HG02943 (cell line): Measurements from ENCODE around the gene SYT9.
A peak's percentile ranks its signal among the peaks of the same experiment; 100 is the strongest.

Source experiments
- ATAC-seq: cut with Tn5 transposase; IDR thresholded peaks from one replicate; pipeline ENCODE4 v1.9.1; 2021; ENCODE audit warnings: mild to moderate bottlenecking, low read depth, moderate library complexity; ENCODE audit not compliant: unreplicated experiment

The SYT9 gene

GRCh38 chr11:7454854-7455253 lies 203.2 kb downstream of the SYT9 start:
- ATAC-seq: no peak

DNA sequence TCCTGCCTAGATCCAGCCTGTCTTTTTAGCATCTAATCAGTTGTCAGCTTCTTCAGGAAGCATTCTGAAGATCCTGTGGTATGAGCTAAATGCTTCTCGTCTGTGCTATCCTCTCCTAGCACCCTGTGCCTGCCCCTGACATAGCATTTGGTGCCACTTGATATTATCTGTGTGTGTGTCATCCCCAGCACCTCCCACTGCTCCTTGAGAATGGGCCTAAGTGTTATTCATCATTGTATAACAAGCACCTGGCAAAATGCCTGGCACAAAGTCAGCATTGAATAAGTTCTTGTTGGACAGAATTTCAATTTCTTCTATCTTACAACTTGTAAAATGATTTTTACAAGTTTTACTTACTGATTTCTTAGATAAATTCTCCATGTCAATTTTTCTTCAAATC lies 205.5 kb downstream of the SYT9 start:
- no peak for ATAC-seq

DNA sequence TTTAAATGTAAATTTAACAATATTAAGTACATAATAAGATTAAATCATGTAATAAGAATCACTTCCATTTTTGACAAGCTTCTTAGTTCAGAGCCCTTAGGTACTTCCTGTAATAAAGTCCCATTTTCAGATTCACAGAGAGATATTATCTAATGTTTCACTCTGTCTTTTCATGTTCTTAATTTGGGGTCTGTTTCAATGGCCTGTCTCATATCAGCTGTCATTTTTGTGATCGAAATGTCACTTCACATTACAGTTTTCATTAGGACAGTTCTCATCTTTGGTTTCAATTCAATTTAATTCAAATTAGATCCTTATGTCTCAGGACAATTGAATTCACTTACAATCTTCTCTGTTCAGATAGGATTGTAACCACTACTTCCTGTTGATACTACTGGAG lies 211.0 kb downstream of the SYT9 start:
- ATAC-seq: no peak

DNA sequence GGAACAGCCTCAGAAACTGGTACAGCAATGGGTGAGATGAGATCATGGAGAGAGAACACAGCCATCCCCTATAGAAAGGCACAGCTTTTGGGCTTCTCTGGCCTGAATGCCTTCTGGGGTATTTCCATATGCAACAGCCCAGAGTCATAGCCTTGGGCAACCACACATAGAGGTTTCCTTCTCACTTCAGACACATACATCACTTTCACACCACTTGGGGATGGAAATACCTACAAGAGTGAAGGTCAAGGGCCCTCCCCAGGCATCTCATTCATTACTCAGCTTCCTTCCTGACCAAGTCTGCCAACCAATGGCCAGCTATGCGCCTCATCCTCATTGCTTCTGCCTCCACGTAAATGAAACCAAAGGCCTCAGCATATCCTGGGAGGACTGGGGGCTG lies 215.9 kb downstream of the SYT9 start:
- ATAC-seq: no peak

DNA sequence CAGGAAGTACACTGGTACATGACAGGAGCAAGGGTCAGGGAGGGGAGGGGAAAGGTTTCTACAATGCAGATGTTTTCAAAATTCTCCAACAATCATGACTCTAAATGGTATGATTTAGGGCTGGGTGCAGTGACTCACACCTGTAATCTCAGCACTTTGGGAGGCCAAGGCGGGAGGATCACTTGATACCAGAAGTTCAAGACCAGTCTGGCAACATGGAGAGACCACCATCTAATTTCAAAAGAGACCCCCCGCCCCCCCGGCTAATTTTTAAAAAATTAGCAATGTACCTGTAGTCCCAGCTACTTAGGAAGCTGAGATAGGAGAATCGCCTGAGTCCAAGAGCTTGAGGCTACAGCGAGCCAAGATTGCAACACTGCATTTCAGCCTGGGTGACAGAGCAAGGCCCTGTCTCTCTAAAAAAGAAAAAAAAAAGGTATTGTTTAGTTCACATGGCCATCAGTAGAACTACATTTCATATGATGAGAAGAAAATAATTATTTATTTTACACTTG lies 217.7 kb downstream of the SYT9 start:
- no peak for ATAC-seq

DNA sequence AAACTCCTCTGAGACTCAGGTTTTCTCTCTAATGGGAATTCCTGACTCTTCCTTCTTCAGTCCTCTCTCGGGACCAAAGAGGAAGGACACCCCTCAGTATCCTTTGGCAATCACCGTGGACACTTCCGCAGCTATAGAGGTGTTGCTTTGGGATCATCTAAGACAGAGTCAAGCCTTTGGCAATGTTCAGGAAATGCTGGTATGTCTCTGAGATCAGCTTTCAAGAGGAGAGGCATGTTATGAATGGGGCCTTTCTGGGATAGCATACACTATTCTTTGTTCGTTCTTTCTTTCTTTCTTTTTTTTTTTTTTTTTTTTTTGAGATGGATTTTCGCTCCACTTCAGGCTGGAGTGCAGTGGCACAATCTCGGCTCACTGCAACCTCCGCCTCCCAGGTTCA lies 219.4 kb downstream of the SYT9 start:
- ATAC-seq: no peak

DNA sequence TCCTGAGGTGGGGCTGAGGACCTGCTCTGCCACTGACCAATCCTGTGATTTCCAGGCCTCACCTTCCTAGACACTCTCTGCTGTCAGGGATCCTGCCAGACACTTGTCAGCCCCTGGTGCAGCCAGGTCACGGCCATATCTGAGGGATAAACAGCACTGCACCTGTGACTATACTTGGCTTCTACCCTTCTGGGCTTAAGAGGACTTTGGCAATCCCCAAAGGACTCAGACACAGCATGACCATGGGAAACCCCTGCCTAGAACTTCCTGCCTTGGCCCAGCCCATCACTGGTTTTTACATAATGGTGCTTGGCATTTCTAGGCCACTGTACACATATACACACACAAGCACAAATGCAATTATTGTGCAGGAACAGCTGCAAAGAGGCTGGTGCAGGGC lies 222.0 kb downstream of the SYT9 start:
- ATAC-seq: peak; percentile 75

GRCh38 chr11:7480113-7480512 lies 228.4 kb downstream of the SYT9 start:
- no peak for ATAC-seq

DNA sequence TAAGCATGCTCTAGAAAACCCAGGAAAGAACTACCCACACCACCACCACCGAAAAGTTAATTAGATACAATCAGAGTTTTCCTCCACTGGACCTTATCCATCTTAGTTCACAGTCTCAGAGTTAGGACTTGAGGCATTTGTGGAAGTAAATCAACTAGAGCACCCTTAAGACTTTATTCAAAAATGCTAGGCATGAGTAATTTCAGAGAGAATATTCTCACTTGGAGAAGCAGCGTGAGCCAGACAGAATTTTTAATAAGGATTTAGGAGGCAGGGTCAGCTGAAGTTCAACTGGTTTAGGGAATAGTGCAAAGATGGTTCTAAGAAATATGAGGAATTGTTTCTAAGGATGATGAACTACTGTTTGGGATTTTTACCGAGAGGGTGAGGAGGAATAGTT lies 232.4 kb downstream of the SYT9 start:
- ATAC-seq: no peak

- ATAC-seq: no peak
These were observed 232.9 kb downstream of the SYT9 start for GRCh38 chr11:7484645-7485044.

DNA sequence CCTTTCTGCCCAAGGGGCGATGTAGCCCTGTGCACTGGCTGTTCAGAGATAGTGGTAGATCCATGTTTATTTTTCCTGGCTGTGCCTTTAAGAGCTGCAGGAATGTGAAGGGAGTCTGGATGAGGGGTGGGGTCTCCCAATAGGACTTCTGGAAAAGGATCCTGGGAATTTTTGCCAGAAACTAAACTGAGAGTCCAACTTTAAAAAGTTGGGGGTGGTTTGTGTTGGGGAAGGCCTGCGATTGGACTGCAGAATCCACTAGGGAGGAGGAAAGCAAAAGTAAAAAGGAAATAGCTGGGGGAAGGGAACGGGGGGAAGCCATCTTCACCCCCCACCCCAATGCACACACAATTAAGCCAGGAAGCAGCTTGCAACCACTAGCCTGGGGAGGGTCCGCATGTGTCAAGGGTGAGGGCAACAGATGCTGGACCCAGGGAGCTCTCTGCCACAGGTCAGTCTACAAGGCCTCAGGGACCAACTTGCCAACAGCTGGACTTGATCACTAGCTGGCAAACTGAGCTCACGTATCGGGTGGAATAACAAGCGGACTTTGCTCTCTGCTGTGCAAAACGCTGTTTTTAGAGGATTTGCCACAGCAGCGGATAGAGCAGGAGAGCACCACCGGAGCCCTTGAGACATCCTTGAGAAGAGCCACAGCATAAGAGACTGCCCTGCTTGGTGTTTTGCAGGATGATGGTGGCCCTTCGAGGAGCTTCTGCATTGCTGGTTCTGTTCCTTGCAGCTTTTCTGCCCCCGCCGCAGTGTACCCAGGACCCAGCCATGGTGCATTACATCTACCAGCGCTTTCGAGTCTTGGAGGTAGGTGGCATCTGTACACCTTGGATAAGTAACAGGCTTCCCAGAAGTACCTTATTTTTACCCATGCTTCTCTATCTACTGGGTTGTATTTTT lies 233.7 kb downstream of the SYT9 start, which contains the start of gene OLFML1:
OLFML1 (plus strand) TSS at position 321 of the 912 bp plus-strand sequence; CDS start at position 691, 370 bp downstream.
- ATAC-seq: no peak

DNA sequence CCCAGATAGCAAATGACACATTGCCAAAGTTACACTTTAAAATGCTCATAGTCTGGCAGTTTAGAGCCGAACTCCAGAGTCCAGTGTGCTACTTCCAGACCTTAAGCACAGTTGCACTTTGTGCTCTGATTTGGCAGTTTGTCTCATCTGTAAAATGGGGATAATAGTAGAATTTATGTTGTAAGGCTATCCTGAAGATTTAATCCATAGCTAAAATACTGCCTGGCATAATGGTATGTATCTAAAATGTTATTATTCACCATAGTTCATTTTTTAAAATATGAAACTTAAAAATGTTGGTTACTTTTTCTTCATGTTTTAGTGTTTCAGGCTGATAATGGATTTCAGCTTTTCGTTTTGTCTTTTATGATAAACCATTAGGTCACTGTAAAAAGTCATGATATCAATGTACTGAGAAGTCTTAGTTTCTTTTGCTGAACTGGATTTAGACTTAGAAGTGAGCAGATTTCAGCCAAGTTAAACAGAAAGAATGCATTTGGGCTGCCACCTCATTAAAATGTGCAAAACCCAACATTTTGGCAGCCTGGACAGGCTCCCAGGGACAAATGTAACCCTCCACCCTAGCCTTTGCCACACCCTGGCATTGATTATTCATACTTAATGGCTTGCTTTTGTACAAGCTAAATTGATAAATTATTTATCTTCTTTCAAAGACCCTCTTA lies 234.5 kb downstream of the SYT9 start:
- ATAC-seq: no peak

GRCh38 chr11:7486781-7487140 lies 235.1 kb downstream of the SYT9 start:
- ATAC-seq: no peak

GRCh38 chr11:7487360-7487759 lies 235.7 kb downstream of the SYT9 start:
- ATAC-seq: no peak

GRCh38 chr11:7488681-7489080 lies 237.0 kb downstream of the SYT9 start:
- ATAC-seq: no peak

DNA sequence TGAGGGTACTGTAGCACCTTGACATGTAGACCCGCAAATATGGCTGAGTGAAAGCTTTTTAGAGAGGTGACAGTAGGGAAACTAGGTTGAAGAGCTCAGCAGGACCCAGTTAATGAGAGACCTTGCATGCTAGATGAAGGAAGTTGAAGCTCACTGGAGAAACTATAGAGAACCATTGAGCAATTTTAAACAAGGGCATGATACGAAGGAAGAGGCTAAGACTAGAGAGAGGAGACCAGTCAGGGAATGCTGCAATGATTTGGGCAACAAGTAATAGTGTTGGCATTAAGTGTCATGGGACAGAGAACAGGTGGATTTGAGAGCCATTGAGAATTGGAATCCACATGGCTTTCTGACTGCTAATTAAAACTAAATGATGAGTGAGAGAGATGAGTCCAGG lies 237.7 kb downstream of the SYT9 start:
- ATAC-seq: no peak

GRCh38 chr11:7490054-7490453 lies 238.3 kb downstream of the SYT9 start:
- ATAC-seq: no peak

GRCh38 chr11:7490535-7490934 lies 238.8 kb downstream of the SYT9 start:
- no peak for ATAC-seq

GRCh38 chr11:7492253-7492652 lies 240.5 kb downstream of the SYT9 start:
- ATAC-seq: no peak

DNA sequence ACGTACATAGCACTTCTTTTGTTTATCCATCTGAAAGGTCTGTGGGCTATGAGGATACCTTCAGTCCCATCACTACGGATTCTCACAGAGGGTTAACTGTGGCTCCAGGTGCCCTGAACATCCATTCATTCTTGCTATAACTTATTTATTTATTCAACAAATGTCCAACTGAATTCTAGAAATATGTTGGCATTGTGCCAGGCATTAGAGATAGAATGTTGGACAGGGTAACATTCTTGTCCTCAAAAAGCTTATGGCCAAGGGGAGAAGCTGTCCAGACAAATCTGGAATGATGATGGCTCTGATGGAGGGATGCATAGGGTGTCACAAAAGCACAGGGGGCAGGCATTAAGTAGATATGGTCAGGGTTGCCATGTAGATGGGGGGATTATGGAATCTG lies 242.0 kb downstream of the SYT9 start:
- ATAC-seq: no peak

DNA sequence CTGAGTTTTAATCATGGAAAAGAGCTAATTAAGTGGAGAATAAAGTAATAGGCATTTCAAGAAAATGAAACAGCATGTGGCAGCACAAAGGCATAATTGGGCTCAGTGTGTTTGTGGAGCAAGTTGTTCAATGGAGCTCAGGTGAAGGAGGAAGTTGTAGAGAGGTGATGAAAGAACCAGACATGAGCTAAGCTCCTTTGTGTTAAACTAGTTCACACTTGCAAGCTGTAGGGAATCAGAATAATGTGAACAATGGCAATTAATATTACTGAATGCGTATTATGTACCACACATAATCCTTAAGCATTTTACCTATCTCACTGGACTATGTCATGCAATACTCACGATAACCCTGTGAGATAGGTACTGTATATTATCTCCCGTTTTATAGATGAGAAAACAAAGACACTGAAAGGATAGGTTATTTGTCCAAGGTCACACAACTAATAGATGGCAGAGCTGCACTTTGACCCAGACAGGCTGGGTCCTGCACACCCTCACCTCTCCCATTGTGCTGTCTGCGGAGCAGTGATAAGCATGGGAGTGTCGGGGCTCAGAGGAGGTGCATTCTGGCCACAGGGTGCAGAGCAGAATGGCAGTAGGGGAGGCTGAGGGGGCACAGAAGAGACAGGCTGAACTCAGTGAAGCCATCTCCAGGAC lies 242.5 kb downstream of the SYT9 start:
- ATAC-seq: no peak
